Left cardiac atrium (tissue), 4 donors: ENCODE measurements around the gene ZSWIM3. TPM values are rescaled to one million over a fixed set of nuclear protein-coding genes. Genes with fewer than 3 reads are reported as not detected.

Experiments used
- ATAC-seq, 2 donors: fragments of 200-7000 bp; cut with Tn5 transposase; one replicate each; pipeline ENCODE4 v1.9.1; 2020; ENCODE audit warnings: mild to moderate bottlenecking in 2 of 2, moderate library complexity in 2 of 2
- DNase-seq: peaks from one replicate; pipeline ENCODE4 v3.0.0-alpha.2; 2020
- intact Hi-C, 2 donors: fragments of 100-400 bp; cut with DNase I; formaldehyde crosslinking; loops; one replicate each; pipeline versions ENCODE4 v1.14.1 to v1.15.1; 2022 to 2023
- total RNA-seq, 2 donors: library from RNA; stranded (reverse); fragmentation: NEBNext Ultra II Directional; extraction: Animal tissue kit (Norgen Biotek cat#: 25700); gene quantifications; one replicate each; pipeline ENCODE4 v1.2.1, GENCODE V29; 2021
- donor health status: DM: no; HTN: yes; CAD: no.
- donor health status: DM: no; HTN: yes; CAD: no; lungs with severe emphysema.
- donor health status: DM: yes; HTN: yes; CAD: no.
- donor health status: Dilated cardiomyopathy.

Gene ZSWIM3
- total RNA-seq, 2 donors from 2014 or later = 1.7 to 2.5 TPM

DNA sequence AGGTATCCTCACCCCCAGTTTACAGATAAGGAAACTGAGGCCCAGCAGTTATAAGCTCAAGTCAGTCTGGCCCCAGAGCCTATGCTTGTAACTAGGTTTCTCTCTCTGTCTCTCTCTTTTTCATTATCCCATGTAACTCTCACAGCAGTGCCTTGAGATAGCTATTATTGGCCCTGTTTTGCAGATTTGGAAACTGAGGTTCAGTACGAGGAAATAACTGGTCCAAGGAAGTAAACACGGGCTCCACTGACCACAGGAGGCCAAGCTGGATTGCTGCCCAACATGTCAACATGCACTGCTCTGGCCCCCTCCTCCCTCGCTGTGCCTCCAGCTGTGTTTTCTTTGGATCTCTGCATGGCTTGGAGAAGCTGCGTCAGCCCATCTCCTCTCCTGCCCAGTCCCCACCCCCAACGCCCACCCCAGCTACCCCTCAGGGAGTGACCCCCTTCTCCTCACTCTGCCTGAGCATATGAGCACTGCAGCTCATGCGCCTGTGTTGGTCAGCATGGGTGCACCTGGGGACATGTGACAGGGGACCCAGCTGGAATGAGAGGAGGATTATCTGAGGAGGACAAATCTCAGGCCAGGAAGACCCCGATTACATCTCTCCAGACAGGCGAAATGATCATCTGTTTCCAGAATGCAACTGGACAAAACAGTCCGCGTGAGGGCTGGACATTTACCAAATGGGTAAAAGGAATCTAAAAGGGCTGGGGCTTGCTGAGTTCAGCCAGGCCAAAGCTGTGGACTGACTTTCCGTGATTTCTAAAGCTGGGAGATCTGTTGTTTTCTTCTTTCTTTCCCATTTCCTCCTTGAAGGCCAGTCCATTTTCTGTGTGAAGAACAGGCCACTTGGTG is 62.4 kb downstream of the ZSWIM3 start:
- peak; percentile 83 for DNase-seq
- intact Hi-C loops = no loop called here
- ATAC-seq = peak; percentile 73 to 81

DNA sequence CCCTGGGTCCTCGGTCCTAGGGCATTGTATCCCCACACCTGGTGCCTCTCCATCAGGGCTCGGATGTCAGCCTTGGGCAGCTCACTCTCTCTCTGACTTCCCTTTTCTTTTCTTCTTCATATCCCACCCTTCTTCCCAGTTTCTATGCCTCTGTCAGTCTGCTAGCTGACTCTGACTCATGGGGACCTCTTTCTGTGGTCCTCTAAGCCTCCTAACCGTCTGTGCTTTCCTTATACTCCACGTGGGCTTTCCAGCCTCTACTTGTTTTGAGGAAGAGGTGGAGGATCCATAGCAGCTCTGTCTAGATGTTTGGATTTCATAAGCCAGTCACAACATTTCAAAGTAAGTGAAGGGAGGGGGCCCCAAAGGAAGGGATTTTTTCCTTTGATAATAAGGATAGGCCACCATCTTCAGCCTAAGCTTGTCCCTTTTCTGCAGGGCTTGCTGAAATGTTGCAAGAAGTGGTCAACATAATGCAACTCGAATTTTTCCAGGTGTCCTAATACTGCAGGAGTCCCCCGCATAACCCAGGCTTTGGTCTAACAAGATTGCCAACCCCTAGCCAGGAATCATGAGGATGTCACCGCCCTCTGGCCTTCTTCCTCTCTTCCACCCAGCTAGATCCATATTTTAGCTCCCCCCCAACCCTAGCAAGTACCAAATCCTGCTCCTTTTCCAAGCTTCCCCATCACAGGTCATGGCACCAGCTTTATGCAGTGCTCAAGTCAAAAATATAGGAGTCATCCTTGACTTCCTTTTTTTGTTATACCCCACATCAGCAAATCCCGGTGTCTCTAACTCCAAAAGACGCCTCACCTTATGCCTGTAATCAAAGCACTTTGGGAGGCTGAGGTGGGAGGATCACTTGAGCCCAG is 63.3 kb downstream of the ZSWIM3 start:
- intact Hi-C loops = no loop called here
- ATAC-seq (peak in 1 of 2 donors; percentile 2), DNase-seq (no peak)

DNA sequence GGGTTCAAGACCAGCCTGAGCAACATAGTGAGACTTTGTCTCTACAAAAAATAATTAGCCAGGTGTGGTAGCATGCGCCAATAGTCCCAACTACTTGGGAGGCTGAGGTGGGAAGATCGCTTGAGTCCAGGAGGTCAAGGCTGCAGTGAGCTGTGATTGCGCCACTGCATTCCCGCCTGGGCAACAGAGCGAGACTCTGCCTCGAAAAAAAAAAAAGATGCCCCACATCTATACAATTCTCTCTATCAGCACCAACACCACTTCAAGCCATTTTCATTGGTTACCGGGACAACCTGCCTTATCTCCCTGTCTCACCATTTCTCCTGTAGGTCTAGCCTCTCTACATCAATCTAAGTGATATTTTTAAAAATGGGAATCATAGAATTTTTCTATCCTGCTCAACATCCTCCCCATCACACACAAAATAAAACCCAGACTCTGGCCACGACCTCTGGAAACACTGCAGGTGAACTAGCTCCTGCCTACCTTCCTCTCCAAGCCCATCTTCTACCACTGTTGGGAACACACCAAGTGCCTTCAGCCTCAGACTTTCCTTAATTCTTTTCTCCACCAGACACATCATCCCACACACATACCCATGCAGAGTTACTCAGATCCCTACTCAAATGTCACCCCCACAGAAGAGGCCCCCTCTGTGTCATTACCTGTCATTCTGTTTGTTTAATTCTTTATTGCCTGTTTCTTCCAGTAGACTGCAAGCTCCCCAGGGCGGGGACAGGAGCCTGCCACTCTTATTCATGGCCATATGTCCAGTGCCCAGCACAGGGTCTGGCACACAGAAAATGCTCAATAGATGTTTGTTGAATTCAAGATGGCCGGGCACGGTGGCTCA is 64.1 kb downstream of the ZSWIM3 start:
- ATAC-seq = no peak
- DNase-seq = no peak
- intact Hi-C loops = no loop called here

DNA sequence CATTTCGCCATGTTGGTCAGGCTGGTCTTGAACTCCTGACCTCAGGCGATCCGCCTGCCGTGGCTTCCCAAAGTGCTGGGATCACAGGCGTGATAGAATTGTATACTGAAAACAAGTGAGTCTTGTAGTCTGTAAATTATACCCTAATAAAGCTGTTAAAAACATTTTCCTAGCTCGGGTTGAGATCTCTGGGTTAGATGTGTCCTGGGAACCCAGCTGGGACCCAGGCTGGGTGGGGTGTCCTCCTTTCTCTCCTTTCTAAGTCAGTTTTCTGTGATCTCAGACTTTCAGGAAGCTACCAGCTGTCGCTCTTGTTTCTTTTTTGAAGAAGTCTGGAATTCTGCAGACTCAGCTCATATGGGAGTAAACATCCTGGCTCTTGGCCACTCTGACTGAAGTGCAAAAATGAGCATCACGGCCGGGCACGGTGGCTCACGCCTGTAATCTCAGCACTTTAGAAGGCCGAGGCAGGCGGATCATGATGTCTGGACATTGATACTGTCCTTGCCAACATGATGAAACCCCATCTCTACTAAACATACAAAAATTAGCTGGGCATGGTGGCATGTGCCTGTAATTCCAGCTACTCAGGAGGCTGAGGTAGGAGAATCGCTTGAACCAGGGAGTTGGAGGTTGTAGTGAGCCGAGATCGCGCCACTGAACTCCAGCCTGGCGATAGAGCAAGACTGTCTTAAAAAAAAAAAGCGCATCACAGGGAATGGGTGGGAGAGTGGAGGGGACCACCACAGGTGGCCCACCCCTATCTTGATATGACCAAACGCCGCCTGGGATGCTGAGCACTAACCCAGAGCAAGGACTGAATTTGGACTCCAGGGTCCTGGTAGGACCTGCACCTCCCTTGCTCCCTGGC is 67.2 kb downstream of the ZSWIM3 start:
- intact Hi-C loops = no loop called here
- peak; percentile 58 to 65 for ATAC-seq
- peak; percentile 63 for DNase-seq

DNA sequence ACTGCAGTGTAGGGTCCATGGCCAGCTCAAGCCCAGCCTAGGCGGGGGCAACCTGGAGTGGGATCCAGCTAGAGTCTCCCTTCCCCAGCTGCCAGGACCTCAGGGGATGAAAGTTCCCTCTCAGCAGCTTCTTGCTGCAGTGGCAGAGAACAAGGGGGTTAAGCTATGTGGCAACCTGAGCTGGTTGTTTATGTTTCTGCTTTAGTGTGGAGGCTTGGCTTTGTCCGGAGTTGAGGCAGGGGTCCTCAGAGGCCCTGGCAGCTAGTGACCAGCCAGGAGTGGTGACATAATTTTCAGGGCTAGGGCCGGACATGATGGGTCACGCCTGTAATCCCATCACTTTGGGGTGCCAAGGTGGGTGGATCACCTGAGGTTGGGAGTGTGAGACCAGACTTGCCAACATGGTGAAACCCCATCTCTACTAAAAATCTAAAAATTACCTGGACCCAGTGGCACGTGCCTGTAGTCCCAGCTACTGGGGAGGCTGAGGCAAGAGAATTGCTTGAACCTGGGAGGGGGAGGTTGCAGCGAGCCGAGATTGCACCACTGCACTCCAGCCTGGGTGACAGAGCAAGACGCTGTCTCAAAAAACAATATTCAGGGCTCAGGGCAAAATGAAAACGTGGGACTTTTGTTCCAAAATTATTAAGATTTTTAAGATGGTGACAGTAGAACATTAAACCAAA is 68.5 kb downstream of the ZSWIM3 start:
- ATAC-seq (no peak), DNase-seq (no peak)
- intact Hi-C loops = no loop called here

DNA sequence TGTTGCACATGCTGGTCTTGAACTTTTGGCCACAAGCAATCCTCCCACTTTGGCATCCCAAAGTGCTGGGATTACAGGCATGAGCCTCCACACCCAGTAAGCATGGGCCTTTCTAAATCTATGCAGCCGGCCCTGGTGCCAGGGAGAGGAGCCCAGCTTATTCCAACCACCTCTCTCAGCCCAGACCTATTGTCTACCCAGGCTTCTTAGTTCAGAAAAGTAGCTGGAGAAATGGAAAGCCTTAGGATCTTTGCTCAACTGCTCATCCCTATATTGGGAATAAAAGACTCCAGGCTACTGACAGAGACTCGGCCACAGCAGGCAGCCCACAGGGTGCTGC is 69.3 kb downstream of the ZSWIM3 start:
- intact Hi-C loops = no loop called here
- ATAC-seq (no peak), DNase-seq (no peak)

DNA sequence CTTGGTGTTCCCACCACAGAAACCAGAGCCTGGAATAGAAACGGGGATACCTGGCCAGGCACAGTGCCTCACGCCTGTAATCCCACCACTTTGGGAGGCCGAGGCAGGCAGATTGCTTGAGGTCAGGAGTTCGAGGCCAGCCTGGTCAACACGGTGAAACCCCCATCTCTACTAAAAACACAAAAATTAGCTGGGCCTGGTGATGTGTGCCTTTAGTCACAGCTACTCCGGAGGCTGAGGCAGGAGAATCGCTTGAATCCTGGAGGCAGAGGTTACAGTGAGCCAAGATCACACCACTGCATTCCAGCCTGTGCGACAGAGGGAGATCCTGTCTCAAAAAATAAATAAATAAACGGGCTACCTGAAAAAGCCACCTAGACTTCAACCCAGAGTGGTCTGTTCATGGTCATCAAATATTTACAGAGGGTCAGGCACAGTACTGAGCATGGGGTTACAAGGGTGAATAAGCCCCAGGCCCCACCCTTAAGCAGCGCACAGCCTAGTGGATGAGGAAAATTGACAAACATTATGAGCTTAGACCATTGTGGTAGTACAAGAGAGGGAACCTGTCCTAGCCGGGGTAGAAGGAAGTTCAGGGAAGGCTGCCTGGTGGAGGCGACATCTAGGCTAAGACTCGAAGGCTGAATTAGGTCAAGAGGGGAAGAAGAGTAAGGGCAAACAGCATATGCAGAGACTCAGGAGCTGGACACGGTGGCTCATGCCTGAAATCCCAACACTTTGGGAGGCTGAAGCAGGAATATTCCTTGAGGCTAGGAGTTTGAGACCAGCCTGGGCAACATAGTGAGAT is 69.9 kb downstream of the ZSWIM3 start:
- intact Hi-C loops = no loop called here
- ATAC-seq = no peak
- DNase-seq = no peak

Other genes with a start within 250 kb of the ZSWIM3 start
- gene WFDC10A, start 227.9 kb upstream of the ZSWIM3 start, total RNA-seq = not detected
- not detected for gene WFDC9, start 226.3 kb upstream of the ZSWIM3 start, total RNA-seq
- gene WFDC11, start 187.4 kb upstream of the ZSWIM3 start, total RNA-seq = not detected
- not detected for gene WFDC13, start 155.6 kb upstream of the ZSWIM3 start, total RNA-seq
- gene WFDC10B, start 152.6 kb upstream of the ZSWIM3 start, total RNA-seq = not detected
- gene SPINT4, start 135.3 kb upstream of the ZSWIM3 start, total RNA-seq = not detected
- gene WFDC3, start 65.7 kb upstream of the ZSWIM3 start, total RNA-seq = under 1 TPM in 1 of 2 donors, not detected in 1; 0.39 TPM
- gene DNTTIP1, start 65.7 kb upstream of the ZSWIM3 start, total RNA-seq = 10 to 100 TPM; 18.2 to 18.9 TPM
- gene UBE2C, start 45.0 kb upstream of the ZSWIM3 start, total RNA-seq = 1 to 10 TPM in 1 of 2 donors, under 1 TPM in 1; 0.73 to 1.6 TPM
- under 1 TPM in 1 of 2 donors, not detected in 1; 0.32 TPM for gene TNNC2, start 30.3 kb upstream of the ZSWIM3 start, total RNA-seq
- gene SNX21, start 23.8 kb upstream of the ZSWIM3 start, total RNA-seq = 10 to 100 TPM; 23.2 to 30.2 TPM
- 10 to 100 TPM; 20.2 to 21.4 TPM for gene ACOT8, start 222 bp upstream of the ZSWIM3 start, total RNA-seq
- gene ZSWIM1, start 23.6 kb downstream of the ZSWIM3 start, total RNA-seq = 10 to 100 TPM; 10.7 to 11.5 TPM
- 1 to 10 TPM; 1.6 to 2.2 TPM for gene SPATA25, start 30.0 kb downstream of the ZSWIM3 start, total RNA-seq
- gene NEURL2, start 33.6 kb downstream of the ZSWIM3 start, total RNA-seq = 10 to 100 TPM in 1 of 2 donors, 1 to 10 TPM in 1; 6.0 to 11.1 TPM
- 100 to 1,000 TPM; 107 to 108 TPM for gene CTSA, start 33.7 kb downstream of the ZSWIM3 start, total RNA-seq
- gene PLTP, start 54.5 kb downstream of the ZSWIM3 start, total RNA-seq = 100 to 1,000 TPM in 1 of 2 donors, 10 to 100 TPM in 1; 86.4 to 397 TPM
- 10 to 100 TPM; 23.1 to 27.6 TPM for gene PCIF1, start 77.1 kb downstream of the ZSWIM3 start, total RNA-seq
- gene ZNF335, start 114.6 kb downstream of the ZSWIM3 start, total RNA-seq = 1 to 10 TPM; 9.1 to 9.8 TPM
- 1 to 10 TPM; 1.1 to 1.4 TPM for gene MMP9, start 151.3 kb downstream of the ZSWIM3 start, total RNA-seq
- gene SLC12A5, start 171.6 kb downstream of the ZSWIM3 start, total RNA-seq = 1 to 10 TPM; 2.6 to 3.2 TPM
- 10 to 100 TPM; 19.6 to 21.1 TPM for gene NCOA5, start 232.3 kb downstream of the ZSWIM3 start, total RNA-seq